NB4 (cell line): ENCODE measurements around the gene TNNI3K.

Experiments used
- POLR2A ChIP-seq: IDR thresholded peaks from 2 replicates; pipeline ENCODE4 v1.6.1; 2011; ENCODE audit warnings: mild to moderate bottlenecking; ENCODE audit not compliant: insufficient read length; ENCODE audit errors: extremely low read depth
- TF ChIP-seq, protein P1 (sequence below): IDR thresholded peaks from one replicate; pipeline ENCODE4 v1.5.1; 2012; ENCODE audit warnings: low read depth, low read length

- TF ChIP-seq, protein P1, sequence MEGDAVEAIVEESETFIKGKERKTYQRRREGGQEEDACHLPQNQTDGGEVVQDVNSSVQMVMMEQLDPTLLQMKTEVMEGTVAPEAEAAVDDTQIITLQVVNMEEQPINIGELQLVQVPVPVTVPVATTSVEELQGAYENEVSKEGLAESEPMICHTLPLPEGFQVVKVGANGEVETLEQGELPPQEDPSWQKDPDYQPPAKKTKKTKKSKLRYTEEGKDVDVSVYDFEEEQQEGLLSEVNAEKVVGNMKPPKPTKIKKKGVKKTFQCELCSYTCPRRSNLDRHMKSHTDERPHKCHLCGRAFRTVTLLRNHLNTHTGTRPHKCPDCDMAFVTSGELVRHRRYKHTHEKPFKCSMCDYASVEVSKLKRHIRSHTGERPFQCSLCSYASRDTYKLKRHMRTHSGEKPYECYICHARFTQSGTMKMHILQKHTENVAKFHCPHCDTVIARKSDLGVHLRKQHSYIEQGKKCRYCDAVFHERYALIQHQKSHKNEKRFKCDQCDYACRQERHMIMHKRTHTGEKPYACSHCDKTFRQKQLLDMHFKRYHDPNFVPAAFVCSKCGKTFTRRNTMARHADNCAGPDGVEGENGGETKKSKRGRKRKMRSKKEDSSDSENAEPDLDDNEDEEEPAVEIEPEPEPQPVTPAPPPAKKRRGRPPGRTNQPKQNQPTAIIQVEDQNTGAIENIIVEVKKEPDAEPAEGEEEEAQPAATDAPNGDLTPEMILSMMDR: no peak
- no peak for TF ChIP-seq POLR2A
Observed at GRCh38 chr1:74523873-74524480, 288.8 kb downstream of the TNNI3K start.
